Measurements from ENCODE around the gene PI4KA. TPM values are rescaled to one million over a fixed set of nuclear protein-coding genes. Genes with fewer than 3 reads are reported as not detected.

Gene PI4KA
- total and polyA plus RNA-seq, 2 of the 13 experiments (the other 11 are each of a cell fraction or from before 2014, with no cell fraction given) = 27.4 to 56.4 TPM

- no peak for TF ChIP-seq PRDM15 (CRISPR knock-in tag; IDR thresholded peaks at IDR 0.05)
- no peak for TF ChIP-seq ZNF784 (CRISPR knock-in tag; IDR thresholded peaks at IDR 0.05; ENCODE audit: borderline replicate concordance)
- TF ChIP-seq RAD21 (CRISPR knock-in tag; IDR thresholded peaks at IDR 0.05) = no peak
- no peak for TF ChIP-seq ZNF766 (CRISPR knock-in tag; IDR thresholded peaks at IDR 0.05; ENCODE audit: borderline replicate concordance)
These were observed 59.2 kb downstream of the PI4KA start (continued) for GRCh38 chr22:20799449-20799848.

GRCh38 chr22:20798974-20799373 is 59.6 kb downstream of the PI4KA start:
- Histone ChIP-seq H3K79me2 (ENCODE audit: insufficient read depth, low read length) (no peaks in the 10 kb centered on the region), H3K27ac (ENCODE audit: extremely low read length, insufficient read depth, low read length) (no peak overlapping the region), H3K36me3 (replicated peaks in 1 of 2; ENCODE audit: control insufficient read depth in 1 of 2, insufficient read depth in 2 of 2, low read length in 2 of 2) (peaks cover 29 to 76% of the 10 kb centered on the region in 2 experiments), H3K27me3 (ENCODE audit: control insufficient read depth in 1 of 2, insufficient read depth in 2 of 2, low read length in 2 of 2) (no peaks in the 10 kb centered on the region), H2AFZ (ENCODE audit: low read length) (no peak overlapping the region), H3K9me3 (ENCODE audit: low read length) (no peaks in the 10 kb centered on the region), H3K4me3 (replicated peaks in 1 of 3; ENCODE audit: insufficient read depth in 1 of 3, low read depth in 2 of 3, low read length in 3 of 3) (no peak overlapping the region), H4K20me1 (ENCODE audit: insufficient read depth, low read length) (no peaks in the 10 kb centered on the region), H3K9ac (ENCODE audit: insufficient read depth, low read depth, low read length) (no peak overlapping the region), H3K4me1 (ENCODE audit: insufficient read depth, low read length) (peaks cover 17% of the 10 kb centered on the region), H3K4me2 (ENCODE audit: low read depth, low read length) (no peak overlapping the region)
- ATAC-seq = no peak
- in situ Hi-C loops (cut with HindIII; ENCODE audit: extremely low pct_ligation_motif_present, low pct_unique_long_range_greater_than_20kb) = loop anchor here (10.0 kb wide), 1 partner anchor 56 kb away; the partner anchor contains the start of genes PI4KA and SNAP29
- WGBS (ENCODE audit: low lambda C conversion rate) = 93% methylated on average over 7 of the region's 10 CpGs
- DNase-seq (ENCODE audit: low spot score) = no peak
- intact Hi-C loops (cut with micrococcal nuclease; ENCODE audit: unreplicated experiment) = no loop called here
- no TSS peak for BruUV-seq (replicated peaks)
- FAIRE-seq = no peak
- POLR2A ChIA-PET = no interaction called here
- CTCF ChIA-PET (ENCODE audit: low intra/inter-chr PET ratio, low total read pairs) = no interaction called here
- TF ChIP-seq ZNF749 (CRISPR knock-in tag; IDR thresholded peaks at IDR 0.05; ENCODE audit: borderline replicate concordance) (no peak), MLLT10 (CRISPR knock-in tag; IDR thresholded peaks at IDR 0.05) (no peak), NR2C2 (CRISPR knock-in tag; IDR thresholded peaks at IDR 0.05; ENCODE audit: borderline replicate concordance) (no peak), SKI (IDR thresholded peaks at IDR 0.05; ENCODE audit: partially characterized antibody) (no peak), FOXA3 (CRISPR knock-in tag; IDR thresholded peaks at IDR 0.05) (no peak), MTF1 (CRISPR knock-in tag; IDR thresholded peaks at IDR 0.05) (no peak), TAF1 (CRISPR knock-in tag; IDR thresholded peaks at IDR 0.05) (no peak), HMGA1 (CRISPR knock-in tag; conservative IDR thresholded peaks at IDR 0.05) (no peak), ZNF446 (CRISPR knock-in tag; IDR thresholded peaks at IDR 0.05) (no peak), SOX5 (CRISPR knock-in tag; IDR thresholded peaks at IDR 0.05; ENCODE audit: borderline replicate concordance) (no peak), ZBTB42 (CRISPR knock-in tag; IDR thresholded peaks at IDR 0.05) (no peak), JDP2 (CRISPR knock-in tag; IDR thresholded peaks at IDR 0.05; ENCODE audit: borderline replicate concordance) (no peak), PAX8 (CRISPR knock-in tag; IDR thresholded peaks at IDR 0.05; ENCODE audit: borderline replicate concordance) (no peak), HMG20B (CRISPR knock-in tag; conservative IDR thresholded peaks at IDR 0.05) (no peak), PRDM4 (CRISPR knock-in tag; IDR thresholded peaks at IDR 0.05; ENCODE audit: borderline replicate concordance) (no peak)

Data from HepG2 (cell line).